ENCODE results near the gene TEAD1. TPM values are rescaled to one million over a fixed set of nuclear protein-coding genes. Genes with fewer than 3 reads are reported as not detected.

Gene TEAD1
- total RNA-seq, 1 experiment from 2014 or later, result 102 TPM

DNA sequence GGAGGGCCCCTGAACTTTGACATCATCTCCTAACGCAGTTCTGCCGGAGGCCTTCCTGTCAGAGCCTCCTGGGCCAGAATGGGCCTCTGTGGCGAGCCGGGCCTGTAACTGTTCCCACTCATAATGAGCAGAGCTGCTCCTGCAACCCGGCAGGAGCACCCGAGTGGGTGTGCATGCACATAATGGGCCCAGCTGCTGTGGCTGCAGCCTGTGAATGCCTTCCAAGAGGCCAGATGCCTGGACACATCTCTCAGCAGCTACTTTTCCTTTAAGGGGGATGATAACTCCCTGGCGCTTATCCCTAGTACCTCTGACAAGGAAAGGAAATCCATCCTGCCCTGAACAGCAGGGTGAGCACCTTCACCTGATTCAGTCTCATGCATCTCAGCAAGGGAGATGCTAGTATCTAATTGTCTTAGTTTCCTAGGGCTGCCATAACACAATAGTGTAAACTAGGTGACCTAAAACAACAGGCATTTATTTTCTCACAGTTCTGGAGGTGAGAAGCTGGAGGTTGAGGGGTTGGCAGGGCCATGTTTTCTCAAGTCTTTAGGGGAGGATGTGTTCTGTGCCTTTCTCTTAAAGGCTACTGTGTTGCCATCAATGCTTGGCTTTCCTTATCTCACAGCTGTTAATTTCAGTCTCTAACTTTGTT lies 120.5 kb downstream of the TEAD1 start:
- intact Hi-C loops (cut with micrococcal nuclease; ENCODE audit: unreplicated experiment), result no loop called here
- ChIA-PET POLR2A (no interaction called here), CTCF (no interaction called here)
- H3K9me3 ChIP-seq (ENCODE audit: control insufficient read depth, insufficient read depth, low read depth, low read length), result no peaks in the 10 kb centered on the region
- H3K4me3 ChIP-seq (ENCODE audit: low read depth in 2 of 2, low read length in 2 of 2), result no peak overlapping the region
- peaks cover 11% of the 10 kb centered on the region for H3K4me1 ChIP-seq (ENCODE audit: control insufficient read depth, insufficient read depth, low read length)
- no peaks in the 10 kb centered on the region for H3K27me3 ChIP-seq (ENCODE audit: control insufficient read depth, insufficient read depth, low read length)
- no TSS peak for BruUV-seq (replicated peaks)
- 0 out of 2 replicates have a peak, but pooled peaks cover under 1% of the 10 kb centered on the region for H3K36me3 ChIP-seq (ENCODE audit: control insufficient read depth, insufficient read depth, low read length)
- in situ Hi-C loops (cut with HindIII; ENCODE audit: low pct_unique_long_range_greater_than_20kb, low sequenced_read_pairs), result no loop called here
- TF ChIP-seq, protein P1, sequence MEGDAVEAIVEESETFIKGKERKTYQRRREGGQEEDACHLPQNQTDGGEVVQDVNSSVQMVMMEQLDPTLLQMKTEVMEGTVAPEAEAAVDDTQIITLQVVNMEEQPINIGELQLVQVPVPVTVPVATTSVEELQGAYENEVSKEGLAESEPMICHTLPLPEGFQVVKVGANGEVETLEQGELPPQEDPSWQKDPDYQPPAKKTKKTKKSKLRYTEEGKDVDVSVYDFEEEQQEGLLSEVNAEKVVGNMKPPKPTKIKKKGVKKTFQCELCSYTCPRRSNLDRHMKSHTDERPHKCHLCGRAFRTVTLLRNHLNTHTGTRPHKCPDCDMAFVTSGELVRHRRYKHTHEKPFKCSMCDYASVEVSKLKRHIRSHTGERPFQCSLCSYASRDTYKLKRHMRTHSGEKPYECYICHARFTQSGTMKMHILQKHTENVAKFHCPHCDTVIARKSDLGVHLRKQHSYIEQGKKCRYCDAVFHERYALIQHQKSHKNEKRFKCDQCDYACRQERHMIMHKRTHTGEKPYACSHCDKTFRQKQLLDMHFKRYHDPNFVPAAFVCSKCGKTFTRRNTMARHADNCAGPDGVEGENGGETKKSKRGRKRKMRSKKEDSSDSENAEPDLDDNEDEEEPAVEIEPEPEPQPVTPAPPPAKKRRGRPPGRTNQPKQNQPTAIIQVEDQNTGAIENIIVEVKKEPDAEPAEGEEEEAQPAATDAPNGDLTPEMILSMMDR (IDR thresholded peaks at IDR 0.05), result no peak
- TF ChIP-seq POLR2AphosphoS5 (IDR thresholded peaks at IDR 0.05; ENCODE audit: low read depth, low read length), result no peak
- TF ChIP-seq, protein P2, sequence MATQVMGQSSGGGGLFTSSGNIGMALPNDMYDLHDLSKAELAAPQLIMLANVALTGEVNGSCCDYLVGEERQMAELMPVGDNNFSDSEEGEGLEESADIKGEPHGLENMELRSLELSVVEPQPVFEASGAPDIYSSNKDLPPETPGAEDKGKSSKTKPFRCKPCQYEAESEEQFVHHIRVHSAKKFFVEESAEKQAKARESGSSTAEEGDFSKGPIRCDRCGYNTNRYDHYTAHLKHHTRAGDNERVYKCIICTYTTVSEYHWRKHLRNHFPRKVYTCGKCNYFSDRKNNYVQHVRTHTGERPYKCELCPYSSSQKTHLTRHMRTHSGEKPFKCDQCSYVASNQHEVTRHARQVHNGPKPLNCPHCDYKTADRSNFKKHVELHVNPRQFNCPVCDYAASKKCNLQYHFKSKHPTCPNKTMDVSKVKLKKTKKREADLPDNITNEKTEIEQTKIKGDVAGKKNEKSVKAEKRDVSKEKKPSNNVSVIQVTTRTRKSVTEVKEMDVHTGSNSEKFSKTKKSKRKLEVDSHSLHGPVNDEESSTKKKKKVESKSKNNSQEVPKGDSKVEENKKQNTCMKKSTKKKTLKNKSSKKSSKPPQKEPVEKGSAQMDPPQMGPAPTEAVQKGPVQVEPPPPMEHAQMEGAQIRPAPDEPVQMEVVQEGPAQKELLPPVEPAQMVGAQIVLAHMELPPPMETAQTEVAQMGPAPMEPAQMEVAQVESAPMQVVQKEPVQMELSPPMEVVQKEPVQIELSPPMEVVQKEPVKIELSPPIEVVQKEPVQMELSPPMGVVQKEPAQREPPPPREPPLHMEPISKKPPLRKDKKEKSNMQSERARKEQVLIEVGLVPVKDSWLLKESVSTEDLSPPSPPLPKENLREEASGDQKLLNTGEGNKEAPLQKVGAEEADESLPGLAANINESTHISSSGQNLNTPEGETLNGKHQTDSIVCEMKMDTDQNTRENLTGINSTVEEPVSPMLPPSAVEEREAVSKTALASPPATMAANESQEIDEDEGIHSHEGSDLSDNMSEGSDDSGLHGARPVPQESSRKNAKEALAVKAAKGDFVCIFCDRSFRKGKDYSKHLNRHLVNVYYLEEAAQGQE (IDR thresholded peaks at IDR 0.05; ENCODE audit: insufficient read depth in 1 of 2, low read depth in 2 of 2, low read length in 1 of 2), result no peak
- TF ChIP-seq SIN3A (IDR thresholded peaks at IDR 0.05; ENCODE audit: borderline replicate concordance, insufficient read depth, low read depth, low read length), result no peak
- TF ChIP-seq TCF7L2 (IDR thresholded peaks at IDR 0.05; ENCODE audit: low read depth, low read length), result no peak
- no peak for DNase-seq (ENCODE audit: low read depth, low spot score)
- ATAC-seq, result no peak
- no peak overlapping the region for H3K27ac ChIP-seq (ENCODE audit: low read length)

DNA sequence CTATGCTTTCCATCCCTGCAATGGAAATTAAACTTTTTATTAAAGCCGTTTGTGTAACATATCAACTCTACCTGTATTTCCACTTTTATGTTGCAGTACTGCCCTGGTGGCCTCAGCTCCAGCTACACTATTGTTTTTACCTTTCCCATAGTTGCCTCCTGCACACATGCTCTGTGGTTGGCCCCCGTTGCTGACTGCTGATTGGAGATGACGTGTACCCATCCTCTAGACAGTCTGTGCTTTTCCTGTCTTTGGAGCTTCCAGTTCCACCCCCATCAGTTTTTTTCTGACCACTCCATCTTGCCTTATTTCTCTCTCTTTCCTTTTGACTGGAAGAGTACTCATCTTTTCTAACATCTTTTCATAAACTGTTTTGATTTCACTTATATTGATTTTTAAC lies 123.8 kb downstream of the TEAD1 start:
- in situ Hi-C loops (cut with HindIII; ENCODE audit: low pct_unique_long_range_greater_than_20kb, low sequenced_read_pairs), result no loop called here
- 0 out of 2 replicates have a peak, but pooled peaks cover 2% of the 10 kb centered on the region for H3K36me3 ChIP-seq (ENCODE audit: control insufficient read depth, insufficient read depth, low read length)
- no peak for TF ChIP-seq POLR2AphosphoS5 (IDR thresholded peaks at IDR 0.05; ENCODE audit: low read depth, low read length)
- BruUV-seq (replicated peaks), result no TSS peak
- POLR2A ChIA-PET, result interaction anchor here (0.6 kb wide), 1 partner anchor 10 kb away, joined by 5 read pairs; no protein-coding TSS in a partner anchor
- CTCF ChIA-PET, result no interaction called here
- ATAC-seq (no peak), DNase-seq (ENCODE audit: low read depth, low spot score) (no peak)
- H3K9me3 ChIP-seq (ENCODE audit: control insufficient read depth, insufficient read depth, low read depth, low read length), result no peaks in the 10 kb centered on the region
- peaks cover 24% of the 10 kb centered on the region for H3K4me1 ChIP-seq (ENCODE audit: control insufficient read depth, insufficient read depth, low read length)
- intact Hi-C loops (cut with micrococcal nuclease; ENCODE audit: unreplicated experiment), result no loop called here
- no peak overlapping the region for H3K4me3 ChIP-seq (ENCODE audit: low read depth in 2 of 2, low read length in 2 of 2)
- no peaks in the 10 kb centered on the region for H3K27me3 ChIP-seq (ENCODE audit: control insufficient read depth, insufficient read depth, low read length)
- no peak overlapping the region for H3K27ac ChIP-seq (ENCODE audit: low read length)

DNA sequence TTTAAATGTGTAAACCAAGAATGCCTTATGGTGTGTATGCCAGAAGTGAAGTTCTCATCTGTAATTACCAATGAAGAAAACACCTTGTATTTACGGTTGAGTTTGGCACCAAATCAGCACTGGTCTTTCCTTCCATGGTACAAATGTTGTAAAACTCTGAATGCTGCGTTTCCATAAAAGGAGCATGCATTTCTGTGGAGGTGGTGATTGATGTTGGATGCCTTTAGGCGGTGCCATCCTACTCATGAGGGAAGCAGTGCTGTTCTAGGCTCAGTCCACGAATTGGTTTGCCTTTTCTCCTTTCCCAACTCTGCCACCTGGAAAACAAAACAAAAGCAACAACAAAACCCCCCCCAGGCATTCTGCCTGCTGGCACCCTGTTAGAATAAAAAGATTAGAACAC lies 124.4 kb downstream of the TEAD1 start:
- TF ChIP-seq POLR2AphosphoS5 (IDR thresholded peaks at IDR 0.05; ENCODE audit: low read depth, low read length) (no peak), TCF7L2 (IDR thresholded peaks at IDR 0.05; ENCODE audit: low read depth, low read length) (no peak), SIN3A (IDR thresholded peaks at IDR 0.05; ENCODE audit: borderline replicate concordance, insufficient read depth, low read depth, low read length) (no peak)
- TF ChIP-seq, protein P2 (IDR thresholded peaks at IDR 0.05; ENCODE audit: insufficient read depth in 1 of 2, low read depth in 2 of 2, low read length in 1 of 2), result no peak
- TF ChIP-seq, protein P1 (IDR thresholded peaks at IDR 0.05), result no peak
- no peaks in the 10 kb centered on the region for H3K27me3 ChIP-seq (ENCODE audit: control insufficient read depth, insufficient read depth, low read length)
- in situ Hi-C loops (cut with HindIII; ENCODE audit: low pct_unique_long_range_greater_than_20kb, low sequenced_read_pairs), result no loop called here
- DNase-seq (ENCODE audit: low read depth, low spot score) (no peak), ATAC-seq (no peak)
- intact Hi-C loops (cut with micrococcal nuclease; ENCODE audit: unreplicated experiment), result no loop called here
- no TSS peak for BruUV-seq (replicated peaks)
- CTCF ChIA-PET, result no interaction called here
- no peak overlapping the region for H3K27ac ChIP-seq (ENCODE audit: low read length)
- H3K9me3 ChIP-seq (ENCODE audit: control insufficient read depth, insufficient read depth, low read depth, low read length), result no peaks in the 10 kb centered on the region
- no peak overlapping the region for H3K4me3 ChIP-seq (ENCODE audit: low read depth in 2 of 2, low read length in 2 of 2)
- peaks cover 24% of the 10 kb centered on the region for H3K4me1 ChIP-seq (ENCODE audit: control insufficient read depth, insufficient read depth, low read length)
- POLR2A ChIA-PET, result no interaction called here
- 0 out of 2 replicates have a peak, but pooled peaks cover 2% of the 10 kb centered on the region for H3K36me3 ChIP-seq (ENCODE audit: control insufficient read depth, insufficient read depth, low read length)
